DND-41 (cell line): ENCODE data around the gene MPND.

Experiments used
- CTCF ChIP-seq: IDR thresholded peaks from 2 replicates; pipeline ENCODE4 v1.5.1; 2012; ENCODE audit warnings: borderline replicate concordance, low read length, moderate library complexity, mild to moderate bottlenecking; ENCODE audit not compliant: poor library complexity, severe bottlenecking; ENCODE audit errors: extremely low read depth
- EZH2 ChIP-seq: IDR thresholded peaks from 3 replicates; pipeline ENCODE4 v1.6.1; 2012; ENCODE audit warnings: borderline replicate concordance, low read depth, mild to moderate bottlenecking, moderate library complexity, low read length, inconsistent platforms; ENCODE audit not compliant: severe bottlenecking

- TF ChIP-seq CTCF (no peak), EZH2 (no peak)
Observed at GRCh38 chr19:4334929-4335570, 8.3 kb upstream of the MPND start.
